CD4-positive, alpha-beta T cell treated with Interferon alpha-2 for 1 hour (primary cell): ENCODE data around the gene TMEM125.

Experiments used
- DNase-seq, 2 donors: peaks; one replicate each; pipeline ENCODE4 v3.0.0-alpha.2; 2020 to 2022

TMEM125 gene

DNA sequence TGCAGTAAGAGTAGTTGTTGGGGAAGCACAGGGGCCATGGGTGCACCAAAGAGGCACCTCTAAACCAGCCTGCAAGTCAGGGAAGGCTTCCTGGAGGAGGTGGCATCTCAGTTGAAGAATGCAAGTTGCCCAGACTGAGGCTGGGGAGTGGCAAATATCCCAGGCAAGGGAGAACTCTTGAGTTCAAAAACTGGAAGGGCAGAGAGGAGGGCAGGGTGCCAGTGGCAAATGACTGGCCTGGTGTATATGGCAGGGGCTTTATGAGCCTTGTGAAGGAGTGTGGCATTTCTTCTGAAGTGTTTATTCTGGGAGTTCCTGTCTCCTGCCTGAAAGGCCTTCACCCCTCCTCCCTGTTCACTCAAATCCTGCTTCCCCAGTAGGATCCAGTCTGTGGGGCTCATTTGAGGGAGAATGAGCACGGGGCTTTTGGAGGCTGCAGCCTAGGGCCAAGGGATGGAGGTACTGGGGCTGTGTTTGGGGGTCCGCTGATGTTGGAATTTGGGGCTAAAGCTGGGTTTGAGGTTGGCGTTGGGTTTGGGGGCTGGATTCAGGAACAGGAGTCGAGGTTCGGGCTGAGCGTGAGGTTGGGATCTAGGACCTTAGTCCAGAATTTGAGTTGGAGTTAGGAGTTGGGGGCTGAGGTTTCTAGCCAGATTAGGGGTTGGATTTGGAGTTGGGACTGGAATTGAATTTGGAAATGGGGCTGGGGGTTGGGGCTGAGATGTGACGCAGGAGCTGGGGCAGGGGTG, at the start of gene TMEM125:
TSS of gene TMEM125 (plus strand) at position 357 of the 749 bp plus-strand sequence. CDS start 2,740 bp downstream, outside the sequence.
- DNase-seq: no peak

- no peak for DNase-seq
Measured at GRCh38 chr1:43220905-43221778, 48.6 kb upstream of the TMEM125 start.

DNA sequence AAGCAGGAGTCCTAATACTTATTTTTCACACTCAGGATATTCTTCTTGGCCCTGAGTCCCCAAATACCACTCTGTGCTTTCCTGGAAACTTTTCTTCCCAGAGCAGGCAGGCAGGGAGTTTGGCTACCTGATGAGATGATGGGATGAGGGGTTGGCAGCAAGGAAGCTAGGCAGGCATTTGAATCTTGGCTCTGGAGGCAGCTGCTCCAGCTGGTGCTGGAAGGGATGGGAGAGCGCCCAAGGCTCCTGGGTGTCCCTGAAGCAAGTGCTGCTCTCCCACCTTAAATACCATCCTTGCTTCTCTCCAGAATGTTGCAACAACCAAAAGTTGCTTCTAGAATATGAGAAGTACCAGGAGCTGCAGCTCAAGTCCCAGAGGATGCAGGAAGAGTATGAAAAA, 48.0 kb upstream of the TMEM125 start:
- no peak for DNase-seq

- no peak for DNase-seq
Measured at GRCh38 chr1:43222879-43223278, 46.9 kb upstream of the TMEM125 start.

DNA sequence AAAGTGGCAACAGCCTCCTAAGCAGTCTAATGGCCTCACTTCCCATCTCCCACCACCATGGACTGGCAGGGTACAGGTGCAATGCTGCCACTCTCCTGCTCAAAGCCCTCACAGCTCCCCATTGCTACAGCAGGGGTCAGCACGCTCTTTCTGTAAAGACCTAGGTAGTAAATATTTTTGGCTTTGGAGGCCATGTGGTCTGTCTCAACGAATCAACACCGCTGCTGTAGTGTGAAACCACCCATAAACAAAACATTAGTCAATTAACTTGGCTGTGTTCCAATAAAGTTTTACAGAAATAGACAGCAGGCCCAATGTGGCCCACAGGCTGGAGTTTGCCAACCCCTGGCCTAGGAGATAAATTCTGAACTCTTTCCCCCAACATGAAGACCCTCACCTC, 44.6 kb upstream of the TMEM125 start:
- DNase-seq: no peak

- DNase-seq: peak; percentile 74 to 79
Measured at GRCh38 chr1:43227143-43227764, 42.5 kb upstream of the TMEM125 start.

- DNase-seq: no peak
Measured at GRCh38 chr1:43229826-43230780, 39.7 kb upstream of the TMEM125 start.

- DNase-seq: no peak
Measured at GRCh38 chr1:43232074-43232473, 37.7 kb upstream of the TMEM125 start.

DNA sequence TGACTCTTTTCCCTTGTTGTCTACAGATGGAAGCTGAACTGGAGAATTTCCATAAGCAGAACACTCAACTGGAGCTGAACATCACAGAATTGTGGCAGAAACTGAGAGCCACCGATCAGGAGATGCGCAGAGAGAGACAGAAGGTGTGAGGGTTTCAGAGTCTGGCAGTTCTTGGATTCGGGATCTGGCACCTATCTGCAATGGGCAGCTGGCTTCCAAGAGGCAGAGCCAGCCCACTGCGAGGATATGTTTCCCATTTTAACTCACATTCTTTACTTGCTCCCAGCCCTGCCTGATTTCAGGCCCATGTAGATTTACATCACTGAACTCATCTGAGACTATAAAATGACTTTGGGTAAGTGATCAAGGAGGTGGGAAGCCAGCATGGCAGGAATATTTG, 37.3 kb upstream of the TMEM125 start:
- DNase-seq: no peak

DNA sequence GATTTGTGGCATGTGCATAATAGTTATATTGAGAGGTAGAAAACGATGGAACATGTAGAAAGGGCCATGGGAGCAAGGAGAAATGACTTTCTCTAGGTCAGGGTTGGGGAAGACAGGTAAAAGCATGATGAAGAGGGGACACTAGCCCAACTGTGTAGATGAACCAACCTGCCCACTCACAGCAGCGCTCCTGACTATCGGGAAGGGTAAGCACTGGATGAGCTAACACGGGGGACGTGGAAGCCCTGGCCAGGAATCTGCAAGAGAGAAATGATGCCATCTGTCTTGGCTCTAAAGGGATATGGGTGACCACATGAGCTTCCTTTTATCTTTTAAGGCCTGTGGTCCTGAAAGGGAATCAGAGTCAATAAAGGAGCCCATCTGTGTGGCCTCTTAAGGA, 36.2 kb upstream of the TMEM125 start:
- DNase-seq: no peak

- no peak for DNase-seq
Measured at GRCh38 chr1:43234267-43234666, 35.5 kb upstream of the TMEM125 start.

DNA sequence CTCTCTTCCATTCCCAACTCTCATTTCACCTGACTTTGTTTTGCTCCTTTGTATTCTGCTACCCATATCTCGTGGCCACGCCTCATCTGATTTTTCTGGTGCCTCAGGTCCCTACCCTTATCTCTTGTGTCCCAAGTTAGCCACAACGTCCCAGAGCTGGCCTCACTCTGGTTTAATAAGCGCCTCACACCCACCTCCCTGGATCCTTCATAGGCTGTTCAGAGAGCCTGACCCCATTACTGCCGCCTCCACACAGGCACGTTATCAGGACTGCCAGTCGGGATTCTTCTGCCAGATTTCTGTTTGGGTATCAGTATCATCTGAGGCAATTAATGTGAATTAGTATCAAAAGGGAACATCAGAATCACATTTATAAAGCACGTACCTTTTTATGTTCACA, 34.7 kb upstream of the TMEM125 start:
- DNase-seq: no peak

DNA sequence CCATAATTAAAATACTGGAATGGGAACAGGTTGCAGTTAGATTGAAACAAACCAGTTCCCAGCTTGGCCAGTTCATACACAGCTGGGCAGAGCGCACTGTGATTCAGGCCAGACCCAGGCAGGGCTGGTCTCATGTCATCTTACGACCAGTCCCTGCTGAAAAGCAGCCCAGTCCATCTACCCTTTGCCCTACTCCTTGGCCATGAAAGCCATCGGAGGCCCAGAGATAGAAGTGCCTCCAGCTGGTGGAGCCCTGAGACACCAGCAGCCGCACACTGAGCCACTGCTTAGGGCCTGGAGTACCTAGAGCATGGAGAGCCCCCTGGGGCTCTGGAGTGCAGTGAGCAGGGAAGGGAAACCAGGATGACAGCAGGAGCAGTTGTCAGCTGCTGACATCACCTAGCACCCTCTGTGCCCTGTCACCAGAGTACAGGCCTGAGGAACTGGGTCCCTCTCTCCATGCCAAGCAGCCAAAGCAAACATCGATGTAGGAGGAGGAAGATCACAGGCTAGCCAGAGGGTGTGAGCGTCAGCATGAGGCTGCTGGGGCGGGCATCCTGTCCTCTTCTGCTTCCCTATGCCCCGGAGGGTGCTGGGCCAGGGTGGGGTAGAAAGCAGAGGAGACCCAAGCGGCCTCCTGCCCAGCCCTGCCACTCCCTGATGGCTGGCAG, 34.2 kb upstream of the TMEM125 start:
- DNase-seq: no peak

GRCh38 chr1:43237121-43237520, 32.7 kb upstream of the TMEM125 start:
- no peak for DNase-seq

DNA sequence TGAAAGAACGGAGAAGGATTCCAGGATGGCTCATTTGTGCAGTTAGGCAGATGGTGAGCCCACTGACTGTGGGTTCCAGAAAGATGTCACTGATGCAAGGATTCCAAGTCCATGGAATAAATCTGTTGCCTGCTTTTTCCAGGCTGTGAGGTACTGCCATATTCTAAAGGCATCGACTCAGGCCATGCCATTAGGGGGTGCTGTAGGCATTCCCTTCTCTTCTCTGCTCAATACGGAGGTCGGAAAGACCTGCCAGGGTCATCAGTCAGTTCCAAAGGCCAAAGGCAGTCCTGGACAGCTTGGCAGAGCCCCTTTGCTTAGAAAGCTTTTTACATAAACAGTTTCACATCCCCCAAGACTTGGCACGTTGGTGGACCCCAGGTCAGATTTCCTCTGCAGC, 31.7 kb upstream of the TMEM125 start:
- peak; percentile 24 for DNase-seq

DNA sequence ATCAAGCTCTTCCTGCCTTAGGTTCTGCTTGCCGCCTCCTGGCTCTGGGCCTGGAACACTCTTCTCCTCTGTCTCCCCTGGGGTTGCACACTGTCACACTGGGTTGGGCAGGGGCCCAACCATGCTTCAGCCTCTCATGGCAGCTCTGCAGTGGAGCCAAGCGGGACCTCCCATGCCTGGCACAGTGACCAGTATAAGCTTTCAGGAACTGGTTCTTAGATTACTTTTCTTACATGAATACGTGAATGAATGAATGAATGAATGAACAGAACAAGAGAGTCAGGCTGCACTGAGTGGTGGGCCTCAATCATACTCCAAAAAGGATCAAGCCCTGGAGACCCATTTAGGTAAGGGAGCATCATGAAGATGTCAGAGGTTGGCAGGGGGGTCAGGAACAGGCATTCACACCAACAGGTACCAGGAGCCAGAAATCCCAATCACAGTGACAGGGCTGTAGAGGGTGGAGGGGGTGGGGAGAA, 30.8 kb upstream of the TMEM125 start:
- DNase-seq: no peak

DNA sequence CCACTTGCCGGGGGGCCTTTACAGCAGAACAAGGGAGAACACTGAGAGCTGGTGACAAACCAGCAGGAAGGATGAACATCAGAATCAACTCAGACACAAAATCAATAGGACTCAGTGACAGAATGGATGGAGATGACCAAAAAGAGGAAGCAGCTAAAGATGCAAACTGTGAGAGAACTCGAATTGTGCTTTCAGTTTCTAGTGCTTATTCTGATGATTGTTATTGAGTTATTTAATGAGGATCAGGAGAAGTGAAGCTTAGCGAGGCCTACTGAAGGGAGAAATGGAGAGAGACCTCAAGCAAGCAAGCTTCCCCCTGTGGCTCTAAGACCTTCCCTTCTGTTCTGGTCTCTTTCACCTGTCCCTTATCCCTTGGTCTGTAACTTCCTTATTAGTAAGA, 30.3 kb upstream of the TMEM125 start:
- DNase-seq: peak in 1 of 2 donors; percentile 1

GRCh38 chr1:43241413-43241836, 28.4 kb upstream of the TMEM125 start:
- no peak for DNase-seq

GRCh38 chr1:43243299-43243698, 26.5 kb upstream of the TMEM125 start:
- DNase-seq: no peak

- no peak for DNase-seq
Measured at GRCh38 chr1:43246466-43247213, 23.1 kb upstream of the TMEM125 start.
